SU-DHL-6 (cell line): ENCODE data around the gene CRB2.

Source experiments
- H2AFZ ChIP-seq: fragments of 200-600 bp; sonication (generic); 2 replicates; pipeline ENCODE4 v1.6.1; 2014; ENCODE audit warnings: low read depth, mild to moderate bottlenecking, moderate library complexity, mixed read lengths, antibody characterized with exemption, low read length; ENCODE audit not compliant: severe bottlenecking
- H3F3A ChIP-seq: fragments of 200-600 bp; shearing (Covaris generic); 2 replicates; pipeline ENCODE4 v1.6.0; 2016; ENCODE audit warnings: antibody characterized with exemption, mild to moderate bottlenecking; ENCODE audit not compliant: insufficient read depth
- H3K27ac ChIP-seq: fragments of 200-600 bp; sonication (generic); 2 replicates; pipeline ENCODE4 v1.5.1; 2016; ENCODE audit warnings: low read depth, mild to moderate bottlenecking, low read length, moderate library complexity, mixed read lengths
- H3K27me3 ChIP-seq: fragments of 200-600 bp; sonication (generic), shearing (Covaris generic); 2 replicates; pipeline ENCODE4 v1.6.0; 2014; ENCODE audit warnings: mild to moderate bottlenecking, low read length
- H3K36me3 ChIP-seq: fragments of 200-600 bp; sonication (generic); 2 replicates; pipeline ENCODE4 v1.6.1; 2014; ENCODE audit warnings: mild to moderate bottlenecking, low read length, mixed read lengths
- H3K4me2 ChIP-seq: fragments of 300-600, 200-600 bp; shearing (Covaris generic), sonication (generic); 2 replicates; pipeline ENCODE4 v1.6.0; 2014; ENCODE audit warnings: low read length, low read depth, mild to moderate bottlenecking; ENCODE audit not compliant: poor library complexity, severe bottlenecking
- H3K4me3 ChIP-seq: fragments of 200-600 bp; sonication (generic); 2 replicates; pipeline ENCODE4 v1.5.1; 2014; ENCODE audit warnings: antibody characterized with exemption, low read length, mild to moderate bottlenecking, mixed read lengths; ENCODE audit not compliant: insufficient read depth, poor library complexity, severe bottlenecking
- H3K79me2 ChIP-seq: fragments of 200-600 bp; sonication (generic); 2 replicates; pipeline ENCODE4 v1.6.1; 2014; ENCODE audit warnings: mild to moderate bottlenecking, low read length, moderate library complexity; ENCODE audit not compliant: insufficient read depth
- H3K9ac ChIP-seq: fragments of 200-600 bp; sonication (generic); 2 replicates; pipeline ENCODE4 v1.7.0; 2014; ENCODE audit warnings: mild to moderate bottlenecking, low read length
- H3K9me2 ChIP-seq: fragments of 200-600 bp; sonication (generic); replicated peaks from 2 replicates; pipeline ENCODE4 v1.6.1; 2014; ENCODE audit warnings: low read length; ENCODE audit not compliant: insufficient read depth
- H3K9me3 ChIP-seq: fragments of 200-600 bp; sonication (generic); 2 replicates; pipeline ENCODE4 v1.6.1; 2014; ENCODE audit warnings: low read length, mixed read lengths; ENCODE audit not compliant: insufficient read depth
- H4K20me1 ChIP-seq: fragments of 200-600 bp; sonication (generic); 2 replicates; pipeline ENCODE4 v1.6.1; 2014; ENCODE audit warnings: low read depth, mild to moderate bottlenecking, antibody characterized with exemption, low read length, moderate library complexity, mixed read lengths
- EZH2phosphoT487 ChIP-seq: fragments of 200-600 bp; sonication (generic), shearing (Covaris generic); conservative IDR thresholded peaks from 2 replicates; pipeline ENCODE4 v1.6.1; 2018; ENCODE audit warnings: mild to moderate bottlenecking, antibody characterized with exemption, low read length, moderate library complexity, mixed read lengths
- TF ChIP-seq, protein P1 (sequence below): fragments of 200-600 bp; sonication (generic); IDR thresholded peaks from one replicate; pipeline ENCODE4 v1.5.1; 2017; ENCODE audit warnings: antibody characterized with exemption, mild to moderate bottlenecking, low read length, moderate library complexity; ENCODE audit not compliant: insufficient read depth, poor library complexity, severe bottlenecking

CRB2 gene

DNA sequence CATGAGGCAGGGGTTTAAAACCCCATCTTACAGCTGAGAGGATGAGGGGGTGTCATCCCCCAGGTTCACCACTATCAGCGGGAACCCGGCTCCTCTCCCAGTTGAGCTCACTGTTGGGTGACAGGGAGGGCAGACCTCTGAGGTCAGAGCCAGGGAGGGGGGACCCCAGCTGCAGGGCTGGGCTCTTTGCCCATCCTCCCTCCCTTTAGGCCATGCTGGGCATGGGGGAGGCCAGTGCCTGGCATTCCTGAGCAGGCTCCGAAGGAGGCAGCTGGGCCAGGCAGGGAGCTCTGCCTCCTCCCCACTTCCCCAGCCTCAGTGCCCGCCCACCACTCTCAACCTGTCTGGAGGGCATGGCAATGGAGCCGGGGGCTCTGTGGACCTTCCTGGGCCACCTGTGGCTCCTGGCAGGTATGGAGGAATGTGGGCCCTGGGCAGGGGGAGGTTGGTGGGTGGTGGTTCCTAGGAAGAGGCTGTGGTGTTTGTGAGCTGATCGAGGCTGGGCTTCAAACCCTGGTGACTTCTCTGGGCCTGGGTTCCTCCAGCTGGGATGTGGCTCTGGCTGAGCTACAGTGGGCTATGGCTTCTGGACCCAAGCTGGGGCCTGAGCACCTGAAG lies 12.6 kb downstream of the CRB2 start:
- Histone ChIP-seq H3K79me2 (no peaks in the 10 kb centered on the region), H3K9ac (no peak overlapping the region), H3K4me3 (no peak overlapping the region), H3K9me3 (no peaks in the 10 kb centered on the region), H3K4me2 (no peak overlapping the region), H3F3A (no peaks in the 10 kb centered on the region), H3K36me3 (no peaks in the 10 kb centered on the region), H3K9me2 (no peaks in the 10 kb centered on the region), H3K27me3 (no peaks in the 10 kb centered on the region), H3K27ac (no peak overlapping the region), H2AFZ (no peak overlapping the region), H4K20me1 (no peaks in the 10 kb centered on the region)
- TF ChIP-seq EZH2phosphoT487 = no peak
- TF ChIP-seq, protein P1, sequence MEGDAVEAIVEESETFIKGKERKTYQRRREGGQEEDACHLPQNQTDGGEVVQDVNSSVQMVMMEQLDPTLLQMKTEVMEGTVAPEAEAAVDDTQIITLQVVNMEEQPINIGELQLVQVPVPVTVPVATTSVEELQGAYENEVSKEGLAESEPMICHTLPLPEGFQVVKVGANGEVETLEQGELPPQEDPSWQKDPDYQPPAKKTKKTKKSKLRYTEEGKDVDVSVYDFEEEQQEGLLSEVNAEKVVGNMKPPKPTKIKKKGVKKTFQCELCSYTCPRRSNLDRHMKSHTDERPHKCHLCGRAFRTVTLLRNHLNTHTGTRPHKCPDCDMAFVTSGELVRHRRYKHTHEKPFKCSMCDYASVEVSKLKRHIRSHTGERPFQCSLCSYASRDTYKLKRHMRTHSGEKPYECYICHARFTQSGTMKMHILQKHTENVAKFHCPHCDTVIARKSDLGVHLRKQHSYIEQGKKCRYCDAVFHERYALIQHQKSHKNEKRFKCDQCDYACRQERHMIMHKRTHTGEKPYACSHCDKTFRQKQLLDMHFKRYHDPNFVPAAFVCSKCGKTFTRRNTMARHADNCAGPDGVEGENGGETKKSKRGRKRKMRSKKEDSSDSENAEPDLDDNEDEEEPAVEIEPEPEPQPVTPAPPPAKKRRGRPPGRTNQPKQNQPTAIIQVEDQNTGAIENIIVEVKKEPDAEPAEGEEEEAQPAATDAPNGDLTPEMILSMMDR = no peak

DNA sequence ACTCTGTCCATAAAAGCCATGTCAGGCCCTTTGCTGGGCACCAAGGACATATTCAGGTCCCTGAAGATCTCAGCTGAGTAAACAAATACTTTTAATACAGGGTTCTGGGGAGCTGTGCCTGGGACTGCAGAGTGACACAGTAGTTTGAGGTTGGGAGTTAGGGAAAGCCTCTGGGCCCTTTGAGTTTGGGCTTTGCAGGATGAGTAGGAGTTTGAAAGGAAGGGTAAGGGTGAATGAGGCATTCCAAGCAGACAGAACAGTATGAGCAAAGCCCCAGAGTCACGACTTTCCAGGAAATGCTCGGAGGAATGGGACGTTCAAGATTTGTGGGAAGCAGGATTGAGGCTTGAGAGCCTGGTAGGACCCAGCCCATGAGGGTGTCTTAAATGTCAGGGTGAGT lies 13.3 kb downstream of the CRB2 start:
- Histone ChIP-seq H3K36me3 (no peaks in the 10 kb centered on the region), H3K9me3 (no peaks in the 10 kb centered on the region), H3K9me2 (no peaks in the 10 kb centered on the region), H3F3A (no peaks in the 10 kb centered on the region), H3K9ac (no peak overlapping the region), H3K27ac (no peak overlapping the region), H3K79me2 (no peaks in the 10 kb centered on the region), H4K20me1 (no peaks in the 10 kb centered on the region), H3K27me3 (no peaks in the 10 kb centered on the region), H2AFZ (no peak overlapping the region), H3K4me2 (no peak overlapping the region), H3K4me3 (no peak overlapping the region)
- no peak for TF ChIP-seq EZH2phosphoT487
- TF ChIP-seq, protein P1 = no peak

DNA sequence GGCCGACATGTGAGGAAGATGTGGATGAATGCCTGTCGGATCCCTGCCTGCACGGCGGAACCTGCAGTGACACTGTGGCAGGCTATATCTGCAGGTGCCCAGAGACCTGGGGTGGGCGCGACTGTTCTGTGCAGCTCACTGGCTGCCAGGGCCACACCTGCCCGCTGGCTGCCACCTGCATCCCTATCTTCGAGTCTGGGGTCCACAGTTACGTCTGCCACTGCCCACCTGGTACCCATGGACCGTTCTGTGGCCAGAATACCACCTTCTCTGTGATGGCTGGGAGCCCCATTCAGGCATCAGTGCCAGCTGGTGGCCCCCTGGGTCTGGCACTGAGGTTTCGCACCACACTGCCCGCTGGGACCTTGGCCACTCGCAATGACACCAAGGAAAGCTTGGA lies 14.1 kb downstream of the CRB2 start:
- H3K4me2 ChIP-seq = no peak overlapping the region
- no peak overlapping the region for H3K27ac ChIP-seq
- H3K4me3 ChIP-seq = no peak overlapping the region
- no peaks in the 10 kb centered on the region for H3K9me3 ChIP-seq
- no peak overlapping the region for H3K9ac ChIP-seq
- H3K79me2 ChIP-seq = no peaks in the 10 kb centered on the region
- TF ChIP-seq, protein P1 = no peak
- no peak for TF ChIP-seq EZH2phosphoT487
- no peaks in the 10 kb centered on the region for H3K9me2 ChIP-seq
- no peaks in the 10 kb centered on the region for H4K20me1 ChIP-seq
- no peaks in the 10 kb centered on the region for H3K27me3 ChIP-seq
- no peaks in the 10 kb centered on the region for H3F3A ChIP-seq
- H3K36me3 ChIP-seq = no peaks in the 10 kb centered on the region
- H2AFZ ChIP-seq = no peak overlapping the region
